HG03520 (cell line): ENCODE results near the gene FAM98C.
"Not testable (repeated sequence)": the region's sequence is repeated elsewhere in the genome, so short reads cannot be mapped to it uniquely, and the experiment has no call there.

ENCODE experiments used
- ATAC-seq: cut with Tn5 transposase; IDR thresholded peaks from one replicate; pipeline ENCODE4 v1.9.1; 2021; ENCODE audit warnings: mild to moderate bottlenecking, moderate library complexity; ENCODE audit not compliant: unreplicated experiment

Gene FAM98C

DNA sequence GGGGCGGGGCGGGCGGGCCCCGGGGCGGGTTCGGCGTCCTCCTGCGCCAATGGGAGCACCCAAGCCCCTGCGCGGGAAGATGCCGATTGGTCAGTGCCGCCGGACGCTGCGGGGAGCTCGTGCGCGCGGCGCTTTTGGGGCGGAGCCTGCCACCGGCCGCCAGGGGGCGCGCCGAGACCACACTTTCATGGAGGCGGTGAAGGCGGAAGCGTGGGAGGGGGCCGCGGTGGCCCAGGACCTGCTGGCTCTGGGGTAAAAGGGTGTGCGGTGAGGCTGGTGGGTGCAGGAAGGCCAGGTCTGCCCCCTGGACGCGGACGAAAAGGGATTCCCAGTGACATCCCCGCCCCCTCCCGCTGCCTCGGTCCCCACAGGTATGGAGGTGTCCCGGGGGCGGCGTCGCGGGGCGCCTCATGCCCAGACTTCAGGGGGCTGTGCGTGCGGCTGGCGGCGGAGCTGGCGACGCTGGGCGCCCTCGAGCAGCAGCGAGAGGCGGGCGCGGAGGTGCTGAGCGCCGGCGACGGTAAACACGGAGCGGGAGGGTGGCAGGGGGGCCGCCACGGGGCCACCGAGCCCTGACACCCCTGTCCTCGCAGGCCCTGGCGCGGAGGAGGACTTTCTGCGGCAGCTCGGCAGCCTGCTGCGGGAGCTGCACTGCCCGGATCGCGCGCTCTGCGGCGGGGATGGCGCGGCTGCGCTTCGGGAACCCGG, at the start of gene FAM98C:
Gene FAM98C, plus strand, starts transcription at position 127 of the 708 bp plus-strand sequence. Its CDS starts 61 bp downstream, at position 188.
- ATAC-seq: peak; percentile 84

DNA sequence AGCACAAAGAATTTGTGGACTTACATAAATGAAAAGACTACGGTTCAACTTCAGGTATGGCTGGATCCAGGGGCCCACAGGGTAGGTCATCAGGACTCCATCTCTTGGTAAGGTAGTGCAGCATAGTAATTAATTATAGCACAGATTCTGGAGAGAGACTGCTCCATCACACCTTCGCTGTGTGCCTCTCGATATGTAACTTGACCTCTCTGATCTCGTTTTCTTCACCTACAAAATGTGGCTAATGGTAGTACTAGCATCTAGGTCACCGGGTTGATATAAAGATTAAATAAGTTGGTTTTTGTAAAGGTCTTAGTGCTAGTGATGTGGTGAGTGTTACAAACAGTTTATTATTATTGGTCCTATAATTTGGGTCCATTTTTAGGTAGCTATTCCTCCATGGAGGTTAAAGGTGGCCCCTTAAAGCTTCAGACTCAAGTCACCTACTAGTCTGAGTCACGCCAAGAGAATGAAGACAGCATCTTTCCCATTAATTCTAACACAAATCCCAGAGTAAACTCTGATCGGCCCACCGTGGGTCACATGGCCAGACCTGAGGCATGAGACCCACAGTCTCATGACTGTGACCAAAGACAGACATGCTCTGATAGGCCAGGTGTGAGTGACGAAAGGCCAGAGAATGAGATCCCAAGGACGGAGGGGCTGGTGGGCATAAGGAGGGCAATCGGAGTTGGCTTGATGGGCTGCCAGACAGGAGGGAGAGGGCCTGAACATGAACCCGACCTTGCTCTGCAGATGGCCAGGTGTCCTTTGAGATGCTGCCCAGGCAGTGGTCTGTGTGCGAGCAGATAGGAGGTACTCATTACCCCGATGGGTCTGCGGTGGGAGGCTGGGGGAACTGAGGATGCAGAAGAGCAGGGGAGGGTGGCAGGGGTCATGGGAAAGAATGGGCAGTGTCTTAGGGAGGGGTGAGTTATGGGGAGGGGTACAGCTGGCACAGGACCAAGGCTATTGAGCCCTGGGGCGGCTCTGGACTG, 46.9 kb upstream of the FAM98C start:
- ATAC-seq: no peak

GRCh38 chr19:38358071-38358470, 44.8 kb upstream of the FAM98C start:
- ATAC-seq: no peak

DNA sequence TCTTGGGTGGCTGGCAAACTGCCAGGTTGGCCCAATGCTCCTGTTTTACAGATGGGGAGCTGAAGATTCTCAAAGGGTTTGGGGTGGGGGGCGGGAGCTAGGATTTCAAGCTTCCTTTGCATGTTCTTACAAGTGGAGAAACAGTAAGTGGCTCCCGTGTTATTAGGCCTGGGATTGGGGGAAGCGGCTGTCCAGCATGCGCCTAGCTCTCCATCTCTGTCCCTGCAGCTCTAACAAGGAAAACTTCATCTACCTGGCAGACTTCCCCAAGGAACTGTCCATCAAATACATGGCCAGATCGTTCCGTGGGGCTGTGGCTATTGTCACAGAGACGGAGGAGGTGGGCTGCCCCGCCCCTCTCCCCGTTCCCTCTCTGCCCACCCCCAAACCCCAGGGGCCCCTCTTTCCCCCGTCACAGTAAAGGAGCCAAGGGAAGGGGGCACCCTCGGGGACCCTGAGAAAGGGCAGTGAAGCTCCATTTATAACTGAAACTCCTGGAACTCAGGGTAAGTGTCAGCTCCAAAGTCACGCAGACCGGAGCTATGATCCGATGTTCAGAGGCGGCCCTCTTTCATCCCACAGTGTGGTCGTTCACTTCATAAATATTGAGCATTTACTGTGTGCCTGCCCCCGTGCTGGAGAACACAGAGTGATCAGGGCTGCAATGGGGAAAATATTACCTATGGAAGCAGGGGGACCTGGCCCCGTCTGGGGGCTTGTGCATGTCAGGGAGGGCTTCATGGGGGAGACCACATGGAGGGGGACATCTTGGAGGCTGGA, 43.5 kb upstream of the FAM98C start:
- no peak for ATAC-seq

- ATAC-seq: no peak
These were observed 42.5 kb upstream of the FAM98C start for GRCh38 chr19:38360351-38360750.

- no peak for ATAC-seq
These were observed 41.9 kb upstream of the FAM98C start for GRCh38 chr19:38360839-38361631.

GRCh38 chr19:38361633-38362075, 41.2 kb upstream of the FAM98C start:
- ATAC-seq: no peak

DNA sequence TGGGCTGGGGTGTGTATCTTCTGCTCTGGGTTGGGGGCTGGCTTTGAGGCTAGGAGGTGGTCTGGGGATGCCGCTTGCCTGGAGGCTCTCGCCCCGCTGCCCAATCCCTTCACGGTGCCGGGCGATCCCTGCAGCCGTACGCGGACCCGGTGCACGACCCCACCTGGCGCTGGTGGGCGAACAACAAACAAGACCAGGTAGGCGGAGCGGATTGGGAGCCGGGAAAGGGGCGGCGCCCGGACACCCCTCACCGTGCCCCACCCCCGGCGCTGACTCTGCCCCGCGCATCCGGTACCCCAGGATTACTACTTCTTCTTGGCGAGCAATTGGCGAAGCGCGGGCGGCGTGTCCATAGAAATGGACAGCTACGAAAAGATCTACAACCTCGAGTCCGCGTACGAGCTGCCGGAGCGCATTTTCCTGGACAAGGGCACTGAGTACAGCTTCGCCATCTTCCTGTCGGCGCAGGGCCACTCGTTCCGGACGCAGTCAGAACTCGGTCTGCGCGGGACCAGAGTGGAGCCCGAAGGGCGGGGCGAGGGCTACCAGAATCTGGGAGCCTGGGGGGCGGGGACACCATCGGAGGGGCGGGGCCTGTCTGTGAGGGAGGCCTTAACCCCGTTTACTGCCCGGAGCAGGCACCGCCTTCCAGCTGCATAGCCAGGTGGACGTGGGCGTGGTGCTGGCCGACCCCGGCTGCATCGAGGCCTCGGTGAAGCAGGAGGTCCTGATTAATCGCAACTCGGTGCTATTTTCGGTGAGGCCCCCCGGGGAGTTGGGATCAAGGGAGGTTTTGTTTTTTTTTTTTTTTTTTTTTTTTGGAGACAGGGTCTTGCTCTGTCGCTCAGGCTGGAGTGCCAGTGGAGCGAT, 40.6 kb upstream of the FAM98C start:
- no peak for ATAC-seq

GRCh38 chr19:38362946-38363688, 39.8 kb upstream of the FAM98C start:
- not testable (repeated sequence) for ATAC-seq

GRCh38 chr19:38367041-38367440, 35.9 kb upstream of the FAM98C start:
- ATAC-seq: no peak

DNA sequence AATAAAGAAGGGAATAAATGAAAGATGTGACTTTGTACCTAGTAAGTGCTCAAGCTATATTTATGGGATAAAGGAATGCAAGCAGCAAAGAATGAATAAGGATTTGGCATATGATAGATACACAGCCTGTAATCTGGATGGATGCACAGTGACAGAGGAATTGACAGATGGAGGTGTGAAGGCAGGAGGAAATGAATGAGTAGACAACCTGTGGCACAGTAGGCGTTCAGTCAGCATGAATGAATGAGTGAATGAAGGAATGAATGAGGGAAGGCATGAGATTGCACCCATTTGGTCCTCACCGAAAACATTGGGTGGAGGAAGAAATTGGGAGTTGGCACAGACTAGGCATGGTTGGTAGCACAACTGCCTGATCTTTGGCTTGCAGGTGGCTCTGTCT, 33.3 kb upstream of the FAM98C start:
- ATAC-seq: no peak

GRCh38 chr19:38370299-38370698, 32.6 kb upstream of the FAM98C start:
- ATAC-seq: no peak

DNA sequence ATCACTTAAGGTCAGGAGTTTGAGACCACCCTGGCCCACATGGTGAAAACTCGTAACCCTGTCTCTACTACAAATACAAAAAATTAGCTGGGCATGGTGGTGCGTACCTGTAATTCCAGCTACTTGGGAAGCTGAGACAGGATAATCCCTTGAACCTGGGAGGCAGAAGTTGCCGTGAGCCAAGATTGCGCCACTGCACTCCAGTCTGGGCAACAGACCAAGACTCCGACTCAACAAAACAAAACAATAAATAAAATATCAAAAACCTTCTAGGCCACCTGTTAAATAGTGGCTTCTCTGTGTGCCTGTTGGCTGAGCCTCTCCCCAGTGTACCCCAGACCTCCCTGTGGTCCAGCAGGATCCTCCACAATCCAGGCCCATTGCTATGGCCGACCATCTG, 31.8 kb upstream of the FAM98C start:
- ATAC-seq: no peak

DNA sequence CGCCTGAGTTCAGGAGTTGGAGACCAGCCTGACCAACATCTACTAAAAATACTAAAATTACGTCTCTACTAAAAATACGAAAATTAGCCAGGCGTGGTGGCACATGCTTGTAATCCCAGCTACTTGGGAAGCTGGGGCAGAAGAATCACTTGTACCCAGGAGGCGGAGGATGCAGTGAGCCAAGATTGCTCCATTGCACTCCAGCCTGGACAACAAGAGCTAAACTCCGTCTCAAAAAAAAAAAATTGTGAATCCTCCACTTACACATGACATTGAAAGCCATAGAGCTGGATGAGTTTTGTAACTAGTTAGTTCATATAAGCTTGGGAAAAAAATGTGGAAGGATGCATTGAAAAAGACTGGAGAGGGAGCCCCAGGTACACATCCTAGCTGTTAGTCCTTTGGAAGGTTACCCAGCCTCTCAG, 29.0 kb upstream of the FAM98C start:
- ATAC-seq: no peak

- peak; percentile 90 for ATAC-seq
These were observed 28.4 kb upstream of the FAM98C start, which contains the start of gene PSMD8 for GRCh38 chr19:38374332-38375097. PSMD8 (plus strand) TSS chr19:38374571; CDS start chr19:38374602, 31 bp downstream.

GRCh38 chr19:38375098-38375493, 27.8 kb upstream of the FAM98C start:
- ATAC-seq: no peak

GRCh38 chr19:38375748-38376147, 27.1 kb upstream of the FAM98C start:
- no peak for ATAC-seq

DNA sequence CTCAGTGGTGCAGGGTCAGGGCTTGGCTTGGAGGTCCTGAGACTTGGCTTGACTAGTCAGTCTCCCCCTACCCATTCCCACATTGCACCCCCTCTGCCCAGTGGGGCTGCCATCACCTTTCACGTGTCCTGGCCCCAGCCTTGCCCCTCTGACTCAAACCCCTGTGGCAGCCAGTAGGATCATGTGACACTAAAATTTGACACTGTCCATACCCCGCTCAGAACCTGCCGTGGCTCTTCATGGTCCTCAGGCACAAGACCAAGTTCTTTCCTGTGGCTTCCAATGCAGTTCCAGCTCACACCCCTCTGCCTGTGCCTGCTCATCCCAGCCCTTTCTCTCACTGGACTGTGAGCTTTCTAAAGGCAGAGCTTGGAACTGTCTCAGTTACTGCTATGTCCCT, 26.3 kb upstream of the FAM98C start:
- no peak for ATAC-seq
